Measurements from ENCODE around the gene CNTNAP5. TPM values are rescaled to one million over a fixed set of nuclear protein-coding genes. Genes with fewer than 3 reads are reported as not detected.

The CNTNAP5 gene
- total RNA-seq, 2 experiments from 2014 or later: not detected

- ChIA-PET POLR2A (no interaction called here), CTCF (no interaction called here)
- no peaks in the 10 kb centered on the region for H3K9me3 Mint-ChIP-seq
- intact Hi-C loops (cut with micrococcal nuclease): no loop called here
- no peak overlapping the region for H3K4me3 Mint-ChIP-seq
- TF ChIP-seq, protein P1, sequence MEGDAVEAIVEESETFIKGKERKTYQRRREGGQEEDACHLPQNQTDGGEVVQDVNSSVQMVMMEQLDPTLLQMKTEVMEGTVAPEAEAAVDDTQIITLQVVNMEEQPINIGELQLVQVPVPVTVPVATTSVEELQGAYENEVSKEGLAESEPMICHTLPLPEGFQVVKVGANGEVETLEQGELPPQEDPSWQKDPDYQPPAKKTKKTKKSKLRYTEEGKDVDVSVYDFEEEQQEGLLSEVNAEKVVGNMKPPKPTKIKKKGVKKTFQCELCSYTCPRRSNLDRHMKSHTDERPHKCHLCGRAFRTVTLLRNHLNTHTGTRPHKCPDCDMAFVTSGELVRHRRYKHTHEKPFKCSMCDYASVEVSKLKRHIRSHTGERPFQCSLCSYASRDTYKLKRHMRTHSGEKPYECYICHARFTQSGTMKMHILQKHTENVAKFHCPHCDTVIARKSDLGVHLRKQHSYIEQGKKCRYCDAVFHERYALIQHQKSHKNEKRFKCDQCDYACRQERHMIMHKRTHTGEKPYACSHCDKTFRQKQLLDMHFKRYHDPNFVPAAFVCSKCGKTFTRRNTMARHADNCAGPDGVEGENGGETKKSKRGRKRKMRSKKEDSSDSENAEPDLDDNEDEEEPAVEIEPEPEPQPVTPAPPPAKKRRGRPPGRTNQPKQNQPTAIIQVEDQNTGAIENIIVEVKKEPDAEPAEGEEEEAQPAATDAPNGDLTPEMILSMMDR (IDR thresholded peaks at IDR 0.05): no peak
- no peak for DNase-seq
- H3K36me3 Mint-ChIP-seq (ENCODE audit: low read depth): no peaks in the 10 kb centered on the region
- no peak overlapping the region for H3K27ac Mint-ChIP-seq
- H3K4me1 Mint-ChIP-seq (ENCODE audit: low read depth): no peaks in the 10 kb centered on the region
- no peak for ATAC-seq
- H3K27me3 Mint-ChIP-seq: no peaks in the 10 kb centered on the region
Measured at GRCh38 chr2:124480958-124481357, 455.9 kb downstream of the CNTNAP5 start.

- intact Hi-C loops (cut with micrococcal nuclease): no loop called here
- H3K9me3 Mint-ChIP-seq: no peaks in the 10 kb centered on the region
- DNase-seq (no peak), ATAC-seq (no peak)
- H3K27me3 Mint-ChIP-seq: no peaks in the 10 kb centered on the region
- ChIA-PET POLR2A (interaction anchor here (1.2 kb wide), 1 partner anchor 9 kb away, joined by 3 read pairs; no protein-coding TSS in a partner anchor), CTCF (no interaction called here)
- H3K4me3 Mint-ChIP-seq: no peak overlapping the region
- no peaks in the 10 kb centered on the region for H3K36me3 Mint-ChIP-seq (ENCODE audit: low read depth)
- TF ChIP-seq, protein P1 (IDR thresholded peaks at IDR 0.05): no peak
- H3K4me1 Mint-ChIP-seq (ENCODE audit: low read depth): no peaks in the 10 kb centered on the region
- no peak overlapping the region for H3K27ac Mint-ChIP-seq
Measured at GRCh38 chr2:124482044-124482443, 457.0 kb downstream of the CNTNAP5 start.

- ATAC-seq (no peak), DNase-seq (no peak)
- H3K4me3 Mint-ChIP-seq: no peak overlapping the region
- ChIA-PET POLR2A (interaction anchor here (1.2 kb wide), 1 partner anchor 9 kb away, joined by 3 read pairs; no protein-coding TSS in a partner anchor), CTCF (no interaction called here)
- H3K27me3 Mint-ChIP-seq: no peaks in the 10 kb centered on the region
- no peak overlapping the region for H3K27ac Mint-ChIP-seq
- H3K36me3 Mint-ChIP-seq (ENCODE audit: low read depth): no peaks in the 10 kb centered on the region
- intact Hi-C loops (cut with micrococcal nuclease): no loop called here
- no peaks in the 10 kb centered on the region for H3K9me3 Mint-ChIP-seq
- TF ChIP-seq, protein P1 (IDR thresholded peaks at IDR 0.05): no peak
- H3K4me1 Mint-ChIP-seq (ENCODE audit: low read depth): no peaks in the 10 kb centered on the region
Measured at GRCh38 chr2:124482551-124482950, 457.5 kb downstream of the CNTNAP5 start.

DNA sequence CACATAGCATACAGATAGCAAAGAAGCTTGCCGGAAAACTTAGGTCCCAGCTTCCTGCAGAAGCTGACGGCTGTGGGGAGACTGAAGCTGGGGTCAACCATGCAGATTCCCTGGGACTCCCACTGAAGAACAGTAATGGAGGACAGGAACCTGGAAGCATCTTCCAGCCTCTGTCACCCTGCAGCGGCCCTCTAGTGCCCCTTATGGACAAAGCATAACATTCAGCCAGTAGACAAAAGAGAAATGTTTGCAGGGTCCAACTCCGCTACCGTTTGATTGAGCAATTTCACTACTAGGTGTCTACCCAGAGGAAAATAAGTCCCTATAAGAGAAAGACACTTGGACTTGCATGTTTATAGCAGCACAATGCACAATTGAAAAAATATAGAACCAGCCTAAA lies 460.6 kb downstream of the CNTNAP5 start:
- H3K4me1 Mint-ChIP-seq (ENCODE audit: low read depth): no peaks in the 10 kb centered on the region
- no peaks in the 10 kb centered on the region for H3K36me3 Mint-ChIP-seq (ENCODE audit: low read depth)
- ATAC-seq (no peak), DNase-seq (no peak)
- ChIA-PET POLR2A (no interaction called here), CTCF (no interaction called here)
- no peaks in the 10 kb centered on the region for H3K27me3 Mint-ChIP-seq
- no peak overlapping the region for H3K4me3 Mint-ChIP-seq
- H3K9me3 Mint-ChIP-seq: no peaks in the 10 kb centered on the region
- no peak overlapping the region for H3K27ac Mint-ChIP-seq
- TF ChIP-seq, protein P1 (IDR thresholded peaks at IDR 0.05): no peak
- intact Hi-C loops (cut with micrococcal nuclease): no loop called here

GRCh38 chr2:124489686-124490085 lies 464.6 kb downstream of the CNTNAP5 start:
- TF ChIP-seq, protein P1 (IDR thresholded peaks at IDR 0.05): no peak
- DNase-seq (no peak), ATAC-seq (no peak)
- Mint-ChIP-seq H3K27me3 (no peaks in the 10 kb centered on the region), H3K9me3 (peaks cover 2% of the 10 kb centered on the region), H3K4me3 (no peak overlapping the region), H3K27ac (no peak overlapping the region), H3K36me3 (ENCODE audit: low read depth) (no peaks in the 10 kb centered on the region), H3K4me1 (ENCODE audit: low read depth) (no peaks in the 10 kb centered on the region)
- intact Hi-C loops (cut with micrococcal nuclease): no loop called here
- ChIA-PET CTCF (no interaction called here), POLR2A (no interaction called here)

Data from activated CD8-positive, alpha-beta T cell treated with anti-CD3 and anti-CD28 coated beads for 36 hours (primary cell).